ENCODE measurements around the gene HAL. TPM values are rescaled to one million over a fixed set of nuclear protein-coding genes. Genes with fewer than 3 reads are reported as not detected.

Gene HAL
- total and polyA plus RNA-seq, 2 of the 13 experiments (the other 11 are each of a cell fraction or from before 2014, with no cell fraction given): 0.89 to 37.8 TPM

- peak; percentile 19; the same call in 1 of the 2 replicates for TF ChIP-seq THRA (CRISPR knock-in tag; IDR thresholded peaks at IDR 0.05; ENCODE audit: borderline replicate concordance)
- no peak for TF ChIP-seq NFE2L2 (IDR thresholded peaks at IDR 0.05; ENCODE audit: low read length)
- peak; percentile 99 for TF ChIP-seq MAF1 (CRISPR knock-in tag; IDR thresholded peaks at IDR 0.05; ENCODE audit: borderline replicate concordance)
- no peak for TF ChIP-seq ZSCAN31 (CRISPR knock-in tag; IDR thresholded peaks at IDR 0.05; ENCODE audit: low read depth)
- no peak; the same call in 1 of the 2 replicates for TF ChIP-seq ZNF619 (CRISPR knock-in tag; IDR thresholded peaks at IDR 0.05)
- peak; percentile 40; the same call in 1 of the 2 replicates for TF ChIP-seq ZBTB20 (CRISPR knock-in tag; IDR thresholded peaks at IDR 0.05; ENCODE audit: borderline replicate concordance, low read depth)
- no peak; the same call in 1 of the 2 replicates for TF ChIP-seq ZNF335 (CRISPR knock-in tag; IDR thresholded peaks at IDR 0.05)
- TF ChIP-seq HDAC2 (CRISPR knock-in tag; IDR thresholded peaks at IDR 0.05): peak; percentile 81; the same call in 1 of the 2 replicates
- no peak for TF ChIP-seq ZBTB3 (CRISPR knock-in tag; IDR thresholded peaks at IDR 0.05; ENCODE audit: borderline replicate concordance, low read depth)
- TF ChIP-seq IKZF4 (CRISPR knock-in tag; IDR thresholded peaks at IDR 0.05; ENCODE audit: borderline replicate concordance, low read depth, not compliant biosample characterization): no peak
- TF ChIP-seq ZHX1 (CRISPR knock-in tag; IDR thresholded peaks at IDR 0.05; ENCODE audit: low read depth): 0 out of 2 replicates have a peak, but pooled peaks have one; percentile 60
- no peak for TF ChIP-seq SOX5 (CRISPR knock-in tag; IDR thresholded peaks at IDR 0.05; ENCODE audit: borderline replicate concordance)
- TF ChIP-seq MLXIP (CRISPR knock-in tag; IDR thresholded peaks at IDR 0.05; ENCODE audit: borderline replicate concordance): no peak
- 0 out of 2 replicates have a peak, but pooled peaks have one; percentile 30 for TF ChIP-seq SALL2 (CRISPR knock-in tag; IDR thresholded peaks at IDR 0.05)
- TF ChIP-seq ZNF44 (CRISPR knock-in tag; IDR thresholded peaks at IDR 0.05): no peak
- peak; percentile 53; the same call in 1 of the 2 replicates for TF ChIP-seq RXRA (CRISPR knock-in tag; IDR thresholded peaks at IDR 0.05)
- TF ChIP-seq CEBPZ (IDR thresholded peaks at IDR 0.05; ENCODE audit: low read length): no peak
These were observed 39.4 kb upstream of the HAL start, which contains the start of gene LTA4H (continued) for GRCh38 chr12:96035283-96036236.
